BJ (cell line): Measurements from ENCODE around the gene ENOX1. TPM values are rescaled to one million over a fixed set of nuclear protein-coding genes. Genes with fewer than 3 reads are reported as not detected.

Source experiments
- CTCF ChIA-PET: fragments of 350-600 bp; formaldehyde crosslinking; extraction: SDS; loops from one replicate; lab custom pipeline; 2021; ENCODE audit warnings: antibody characterized with exemption, inconsistent platforms; lab: Yijun Ruan, JAX
- POLR2A ChIA-PET: fragments of 300-600 bp; sonication (Branson Sonifier 250); formaldehyde crosslinking; extraction: SDS; loops from one replicate; lab custom pipeline; 2021; ENCODE audit warnings: antibody characterized with exemption; lab: Charles Lee
- DNase-seq: peaks from one replicate; pipeline ENCODE4 v3.0.0-alpha.2; 2011; ENCODE audit warnings: low read depth
- H3K27me3 ChIP-seq: 2 replicates; pipeline ENCODE4 v1.6.0; 2011; ENCODE audit warnings: low read length; ENCODE audit not compliant: control insufficient read depth, insufficient read depth
- H3K36me3 ChIP-seq: 2 replicates; pipeline ENCODE4 v1.5.1; 2011; ENCODE audit warnings: low read length; ENCODE audit not compliant: control insufficient read depth, insufficient read depth
- H3K4me3 ChIP-seq: 2 replicates; pipeline ENCODE4 v1.5.1; 2011; ENCODE audit warnings: low read depth, mild to moderate bottlenecking, control low read depth, low read length
- polyA plus RNA-seq: library from polyadenylated mRNA; depleted of rRNA; stranded (reverse); fragments of >200 nt; gene quantifications from 2 replicates; pipeline ENCODE4 v1.2.3, GENCODE V29; 2011
- TF ChIP-seq, protein P1 (sequence below): IDR thresholded peaks from 2 replicates; pipeline ENCODE4 v1.5.1; 2011; ENCODE audit warnings: low read depth, mild to moderate bottlenecking, control low read depth, inconsistent platforms, low read length, moderate library complexity; ENCODE audit not compliant: insufficient read depth

The ENOX1 gene
- polyA plus RNA-seq, 1 experiment = 2.1 TPM

DNA sequence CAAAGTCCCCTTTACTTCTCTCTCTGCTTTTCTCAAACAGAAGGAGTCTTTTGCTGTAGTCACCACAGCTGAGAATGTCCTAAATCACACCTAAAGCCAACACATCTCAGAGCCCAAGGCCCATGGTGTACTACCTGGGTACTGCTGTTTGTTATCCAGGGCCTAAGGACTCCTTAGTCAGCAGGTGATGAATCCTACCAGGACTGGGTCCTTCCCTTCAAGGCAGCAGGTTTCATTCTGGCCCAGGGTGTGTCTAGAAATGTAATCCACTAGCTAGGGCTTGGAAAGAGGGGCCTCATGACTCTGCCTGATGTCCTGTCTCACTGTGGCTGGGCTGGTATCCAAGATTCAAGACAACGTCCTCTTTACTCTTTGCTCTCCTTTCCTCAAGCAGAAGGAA, 36.2 kb upstream of the ENOX1 start:
- TF ChIP-seq, protein P1, sequence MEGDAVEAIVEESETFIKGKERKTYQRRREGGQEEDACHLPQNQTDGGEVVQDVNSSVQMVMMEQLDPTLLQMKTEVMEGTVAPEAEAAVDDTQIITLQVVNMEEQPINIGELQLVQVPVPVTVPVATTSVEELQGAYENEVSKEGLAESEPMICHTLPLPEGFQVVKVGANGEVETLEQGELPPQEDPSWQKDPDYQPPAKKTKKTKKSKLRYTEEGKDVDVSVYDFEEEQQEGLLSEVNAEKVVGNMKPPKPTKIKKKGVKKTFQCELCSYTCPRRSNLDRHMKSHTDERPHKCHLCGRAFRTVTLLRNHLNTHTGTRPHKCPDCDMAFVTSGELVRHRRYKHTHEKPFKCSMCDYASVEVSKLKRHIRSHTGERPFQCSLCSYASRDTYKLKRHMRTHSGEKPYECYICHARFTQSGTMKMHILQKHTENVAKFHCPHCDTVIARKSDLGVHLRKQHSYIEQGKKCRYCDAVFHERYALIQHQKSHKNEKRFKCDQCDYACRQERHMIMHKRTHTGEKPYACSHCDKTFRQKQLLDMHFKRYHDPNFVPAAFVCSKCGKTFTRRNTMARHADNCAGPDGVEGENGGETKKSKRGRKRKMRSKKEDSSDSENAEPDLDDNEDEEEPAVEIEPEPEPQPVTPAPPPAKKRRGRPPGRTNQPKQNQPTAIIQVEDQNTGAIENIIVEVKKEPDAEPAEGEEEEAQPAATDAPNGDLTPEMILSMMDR = no peak
- DNase-seq = no peak
- Histone ChIP-seq H3K4me3 (no peak overlapping the region), H3K27me3 (no peaks in the 10 kb centered on the region), H3K36me3 (no peaks in the 10 kb centered on the region)
- POLR2A ChIA-PET = no interaction called here
- CTCF ChIA-PET = no interaction called here

DNA sequence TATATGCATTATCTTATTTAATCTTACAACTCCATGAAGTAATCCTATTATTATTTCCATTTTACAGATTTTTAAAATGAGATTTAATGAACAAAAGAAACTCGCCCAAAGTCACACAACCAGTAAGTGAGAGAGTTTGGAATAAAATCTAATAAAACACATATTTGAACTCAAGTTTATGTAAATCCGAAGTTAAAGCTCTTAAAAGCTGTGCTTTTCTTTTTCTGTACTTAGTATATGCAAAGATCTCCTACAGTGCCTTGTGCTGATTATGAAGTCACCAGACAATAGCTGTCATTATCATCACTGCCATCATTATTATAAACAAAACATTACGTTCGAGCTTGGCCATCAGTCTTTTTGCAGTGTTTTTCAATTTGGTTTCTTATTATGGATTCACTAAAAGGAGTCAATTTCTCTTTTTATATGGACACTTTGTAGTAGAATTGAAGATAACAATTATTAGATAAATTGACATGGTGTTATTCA, 29.7 kb upstream of the ENOX1 start:
- CTCF ChIA-PET = interaction anchor here (0.9 kb wide), 1 partner anchor 12 kb away, joined by 3 read pairs; no protein-coding TSS in a partner anchor
- Histone ChIP-seq H3K36me3 (no peaks in the 10 kb centered on the region), H3K27me3 (no peaks in the 10 kb centered on the region), H3K4me3 (no peak overlapping the region)
- POLR2A ChIA-PET = no interaction called here
- TF ChIP-seq, protein P1 = no peak
- no peak for DNase-seq

DNA sequence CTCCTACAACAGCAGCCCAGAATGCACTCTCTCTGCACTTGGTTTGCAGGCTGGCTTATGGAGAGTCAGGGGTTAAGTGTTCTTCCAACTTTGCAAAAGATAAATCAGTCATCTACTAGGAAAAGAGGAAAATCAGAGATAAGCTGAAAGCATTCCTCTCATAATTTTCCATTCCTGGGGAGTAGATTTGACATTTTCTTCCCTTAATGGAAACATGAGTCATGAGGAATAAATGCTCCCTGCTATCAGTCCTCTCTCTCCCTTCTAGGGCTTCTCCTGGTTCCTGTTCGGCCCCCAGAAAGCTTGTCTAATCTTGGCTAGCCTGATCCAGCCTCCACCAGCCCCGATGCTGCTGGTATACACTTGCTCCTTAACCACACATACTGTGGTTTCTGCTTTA, 28.4 kb upstream of the ENOX1 start:
- DNase-seq = no peak
- no peaks in the 10 kb centered on the region for H3K36me3 ChIP-seq
- CTCF ChIA-PET = interaction anchor here (0.9 to 1.2 kb wide), 3 partner anchors 9 to 59 kb away, joined by 3 read pairs; no protein-coding TSS in a partner anchor
- TF ChIP-seq, protein P1 = no peak
- no peaks in the 10 kb centered on the region for H3K27me3 ChIP-seq
- POLR2A ChIA-PET = no interaction called here
- no peak overlapping the region for H3K4me3 ChIP-seq

DNA sequence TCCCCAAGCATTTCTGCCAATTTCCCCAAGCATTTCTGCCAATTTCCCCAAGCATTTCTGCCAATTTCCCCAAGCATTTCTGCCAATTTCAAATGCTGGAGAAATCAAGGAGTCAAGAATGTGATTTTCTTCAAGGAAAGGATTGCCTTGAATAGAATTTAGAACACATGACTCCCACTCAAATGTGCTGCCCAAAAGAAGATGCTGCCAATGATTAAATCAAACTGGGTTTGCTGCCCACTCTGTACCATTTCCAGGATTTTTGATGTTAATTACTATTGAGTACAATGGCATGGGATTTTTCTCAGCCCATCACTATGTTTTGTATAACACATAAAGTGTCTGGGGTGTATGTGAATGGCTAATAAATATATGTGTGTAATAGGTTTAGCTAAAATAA, 21.9 kb upstream of the ENOX1 start:
- DNase-seq = no peak
- Histone ChIP-seq H3K27me3 (no peaks in the 10 kb centered on the region), H3K36me3 (no peaks in the 10 kb centered on the region), H3K4me3 (no peak overlapping the region)
- ChIA-PET CTCF (no interaction called here), POLR2A (no interaction called here)
- TF ChIP-seq, protein P1 = no peak

DNA sequence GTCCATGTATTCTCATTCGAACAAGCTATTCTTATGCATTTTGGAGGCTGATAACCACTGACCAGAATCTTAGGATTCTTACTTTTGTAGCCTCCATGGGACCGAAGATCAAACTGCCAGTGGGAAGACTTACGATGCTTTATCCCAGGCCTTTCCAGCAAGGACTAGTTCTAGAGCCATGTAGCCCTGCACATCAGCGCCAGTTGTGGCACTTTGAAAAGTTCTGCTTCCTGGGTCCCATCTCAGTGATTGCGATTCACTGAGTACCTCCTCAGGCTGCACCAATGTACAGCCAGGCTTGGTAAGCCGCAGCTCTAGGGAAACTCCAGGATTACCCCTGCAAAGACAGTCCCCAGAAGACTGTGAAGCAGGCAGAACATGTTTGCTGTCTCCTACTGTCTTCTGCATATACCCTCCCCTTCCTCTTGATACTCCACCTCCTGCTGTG, 18.9 kb upstream of the ENOX1 start:
- TF ChIP-seq, protein P1 = no peak
- H3K27me3 ChIP-seq = no peaks in the 10 kb centered on the region
- H3K4me3 ChIP-seq = no peak overlapping the region
- ChIA-PET POLR2A (interaction anchor here (0.6 kb wide), 1 partner anchor 286 kb away, joined by 3 read pairs; no protein-coding TSS in a partner anchor), CTCF (interaction anchor here (0.9 to 2.6 kb wide), 7 partner anchors 8 to 921 kb away, joined by 3 to 10 read pairs (median 4); no protein-coding TSS in a partner anchor)
- DNase-seq = no peak
- no peaks in the 10 kb centered on the region for H3K36me3 ChIP-seq
